ENCODE data around the gene TEX13A. TPM values are rescaled to one million over a fixed set of nuclear protein-coding genes. Genes with fewer than 3 reads are reported as not detected.
"Not testable (repeated sequence)": the region's sequence is repeated elsewhere in the genome, so short reads cannot be mapped to it uniquely, and the experiment has no call there.

TEX13A gene
- total and polyA plus RNA-seq, 2 experiments from 2014 or later, result 0.14 TPM; not detected in 1

GRCh38 chrX:105237407-105237806, 16.9 kb upstream of the TEX13A start:
- H3K36me3 ChIP-seq (ENCODE audit: insufficient read depth); H2AFZ ChIP-seq; H3K27me3 ChIP-seq (ENCODE audit: insufficient read depth); H3K4me2 ChIP-seq; H3K27me3 Mint-ChIP-seq (ENCODE audit: insufficient read depth, low read depth, poor library complexity); H3K27ac ChIP-seq (ENCODE audit: low read depth); H3K4me1 ChIP-seq (ENCODE audit: insufficient read depth); H3K9me3 Mint-ChIP-seq; H3K36me3 Mint-ChIP-seq (ENCODE audit: low read depth); ATAC-seq; H3F3A ChIP-seq (replicated peaks; ENCODE audit: low read depth); H4K20me1 ChIP-seq (replicated peaks; ENCODE audit: insufficient read depth); H3K4me3 ChIP-seq; H3K79me2 ChIP-seq (replicated peaks; ENCODE audit: insufficient read depth); H3K27ac Mint-ChIP-seq; DNase-seq (ENCODE audit: low spot score); H3K9me2 ChIP-seq (ENCODE audit: insufficient read depth); H3K4me3 Mint-ChIP-seq; H3K4me1 Mint-ChIP-seq: not testable (repeated sequence)

- Histone ChIP-seq H3K27ac (ENCODE audit: low read depth) (no peak overlapping the region), H3K4me1 (ENCODE audit: insufficient read depth) (peaks cover 12% of the 10 kb centered on the region), H2AFZ (no peak overlapping the region), H3K9me2 (ENCODE audit: insufficient read depth) (no peaks in the 10 kb centered on the region), H3K4me2 (no peak overlapping the region), H3K36me3 (ENCODE audit: insufficient read depth) (no peaks in the 10 kb centered on the region), H3K4me3 (no peak overlapping the region), H3K27me3 (ENCODE audit: insufficient read depth) (no peaks in the 10 kb centered on the region), H3F3A (replicated peaks; ENCODE audit: low read depth) (no peaks in the 10 kb centered on the region), H3K79me2 (replicated peaks; ENCODE audit: insufficient read depth) (no peaks in the 10 kb centered on the region), H4K20me1 (replicated peaks; ENCODE audit: insufficient read depth) (no peaks in the 10 kb centered on the region)
- Mint-ChIP-seq H3K4me3 (no peak overlapping the region), H3K27ac (no peak overlapping the region), H3K27me3 (ENCODE audit: insufficient read depth, low read depth, poor library complexity) (no peaks in the 10 kb centered on the region), H3K9me3 (no peaks in the 10 kb centered on the region), H3K4me1 (peaks cover 13% of the 10 kb centered on the region; the same call in 2 of the 3 replicates), H3K36me3 (ENCODE audit: low read depth) (peaks cover 2% of the 10 kb centered on the region; the same call in 1 of the 3 replicates)
- ATAC-seq (no peak), DNase-seq (ENCODE audit: low spot score) (no peak)
- TF ChIP-seq, protein P1, sequence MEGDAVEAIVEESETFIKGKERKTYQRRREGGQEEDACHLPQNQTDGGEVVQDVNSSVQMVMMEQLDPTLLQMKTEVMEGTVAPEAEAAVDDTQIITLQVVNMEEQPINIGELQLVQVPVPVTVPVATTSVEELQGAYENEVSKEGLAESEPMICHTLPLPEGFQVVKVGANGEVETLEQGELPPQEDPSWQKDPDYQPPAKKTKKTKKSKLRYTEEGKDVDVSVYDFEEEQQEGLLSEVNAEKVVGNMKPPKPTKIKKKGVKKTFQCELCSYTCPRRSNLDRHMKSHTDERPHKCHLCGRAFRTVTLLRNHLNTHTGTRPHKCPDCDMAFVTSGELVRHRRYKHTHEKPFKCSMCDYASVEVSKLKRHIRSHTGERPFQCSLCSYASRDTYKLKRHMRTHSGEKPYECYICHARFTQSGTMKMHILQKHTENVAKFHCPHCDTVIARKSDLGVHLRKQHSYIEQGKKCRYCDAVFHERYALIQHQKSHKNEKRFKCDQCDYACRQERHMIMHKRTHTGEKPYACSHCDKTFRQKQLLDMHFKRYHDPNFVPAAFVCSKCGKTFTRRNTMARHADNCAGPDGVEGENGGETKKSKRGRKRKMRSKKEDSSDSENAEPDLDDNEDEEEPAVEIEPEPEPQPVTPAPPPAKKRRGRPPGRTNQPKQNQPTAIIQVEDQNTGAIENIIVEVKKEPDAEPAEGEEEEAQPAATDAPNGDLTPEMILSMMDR (conservative IDR thresholded peaks at IDR 0.05; ENCODE audit: low read depth in 2 of 2), result no peak
- TF ChIP-seq CREB1 (CRISPR knock-in tag; IDR thresholded peaks at IDR 0.05; ENCODE audit: low read depth), result no peak
- no peak for TF ChIP-seq ZNF462 (CRISPR knock-in tag; IDR thresholded peaks at IDR 0.05)
- TF ChIP-seq ZNF331 (CRISPR knock-in tag; IDR thresholded peaks at IDR 0.05; ENCODE audit: low read depth), result no peak
- no peak for TF ChIP-seq STAT1 (IDR thresholded peaks at IDR 0.05; ENCODE audit: unreplicated experiment)
- no peak for TF ChIP-seq EZH2phosphoT487 (IDR thresholded peaks at IDR 0.05; ENCODE audit: unreplicated experiment)
- TF ChIP-seq POLR2AphosphoS5 (IDR thresholded peaks at IDR 0.05; ENCODE audit: low read depth), result no peak
- TF ChIP-seq, protein P2, sequence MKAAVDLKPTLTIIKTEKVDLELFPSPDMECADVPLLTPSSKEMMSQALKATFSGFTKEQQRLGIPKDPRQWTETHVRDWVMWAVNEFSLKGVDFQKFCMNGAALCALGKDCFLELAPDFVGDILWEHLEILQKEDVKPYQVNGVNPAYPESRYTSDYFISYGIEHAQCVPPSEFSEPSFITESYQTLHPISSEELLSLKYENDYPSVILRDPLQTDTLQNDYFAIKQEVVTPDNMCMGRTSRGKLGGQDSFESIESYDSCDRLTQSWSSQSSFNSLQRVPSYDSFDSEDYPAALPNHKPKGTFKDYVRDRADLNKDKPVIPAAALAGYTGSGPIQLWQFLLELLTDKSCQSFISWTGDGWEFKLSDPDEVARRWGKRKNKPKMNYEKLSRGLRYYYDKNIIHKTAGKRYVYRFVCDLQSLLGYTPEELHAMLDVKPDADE (IDR thresholded peaks at IDR 0.05), result no peak
- no peak for TF ChIP-seq NANOG (IDR thresholded peaks at IDR 0.05; ENCODE audit: borderline replicate concordance)
- TF ChIP-seq ZNF114 (CRISPR knock-in tag; IDR thresholded peaks at IDR 0.05), result no peak
- no peak for TF ChIP-seq JUNB (IDR thresholded peaks at IDR 0.05; ENCODE audit: unreplicated experiment)
- no peak for TF ChIP-seq EZH2 (IDR thresholded peaks at IDR 0.05; ENCODE audit: low read depth, unreplicated experiment)
These were observed 8.7 kb upstream of the TEX13A start for GRCh38 chrX:105229146-105229545.
